DOHH2 (cell line): ENCODE data around the gene SCLT1.

Experiments
- H3F3A ChIP-seq: fragments of 200-600 bp; sonication (generic), shearing (Covaris generic); 2 replicates; pipeline ENCODE4 v1.6.0; 2016; ENCODE audit warnings: antibody characterized with exemption, mild to moderate bottlenecking; ENCODE audit not compliant: control insufficient read depth, insufficient read depth
- H3K27ac ChIP-seq: fragments of 200-600 bp; sonication (generic); 2 replicates; pipeline ENCODE4 v1.5.1; 2014; ENCODE audit warnings: low read depth, mild to moderate bottlenecking, low read length, moderate library complexity
- H3K27me3 ChIP-seq: fragments of 200-600 bp; sonication (generic); 2 replicates; pipeline ENCODE4 v1.6.1; 2014; ENCODE audit warnings: mild to moderate bottlenecking, low read length, mixed read lengths; ENCODE audit not compliant: control insufficient read depth
- H3K36me3 ChIP-seq: fragments of 200-600 bp; sonication (generic); 2 replicates; pipeline ENCODE4 v1.6.1; 2014; ENCODE audit warnings: mild to moderate bottlenecking, low read length, moderate library complexity, mixed read lengths; ENCODE audit not compliant: control insufficient read depth
- H3K4me1 ChIP-seq: fragments of 200-600 bp; sonication (generic); 2 replicates; pipeline ENCODE4 v1.6.1; 2014; ENCODE audit warnings: mild to moderate bottlenecking, low read length, mixed read lengths; ENCODE audit not compliant: control insufficient read depth
- H3K4me2 ChIP-seq: fragments of 200-600 bp; sonication (generic); 2 replicates; pipeline ENCODE4 v1.6.0; 2014; ENCODE audit warnings: mild to moderate bottlenecking, low read length, moderate library complexity
- H3K4me3 ChIP-seq: fragments of 200-600 bp; sonication (generic); 2 replicates; pipeline ENCODE4 v1.5.1; 2014; ENCODE audit warnings: mild to moderate bottlenecking, low read length, mixed read lengths
- H3K79me2 ChIP-seq: fragments of 200-600 bp; sonication (generic); 2 replicates; pipeline ENCODE4 v1.6.1; 2014; ENCODE audit warnings: mild to moderate bottlenecking, low read length, mixed read lengths; ENCODE audit not compliant: control insufficient read depth
- H3K9me2 ChIP-seq: fragments of 200-600 bp; sonication (generic); replicated peaks from 2 replicates; pipeline ENCODE4 v1.6.1; 2014; ENCODE audit warnings: mild to moderate bottlenecking, low read length, mixed read lengths; ENCODE audit not compliant: control insufficient read depth
- H3K9me3 ChIP-seq: fragments of 200-600 bp; sonication (generic); 2 replicates; pipeline ENCODE4 v1.6.1; 2014; ENCODE audit warnings: antibody characterized with exemption, low read length, mixed read lengths; ENCODE audit not compliant: control insufficient read depth, insufficient read depth
- H4K20me1 ChIP-seq: fragments of 200-600 bp; sonication (generic); 2 replicates; pipeline ENCODE4 v1.6.0; 2014; ENCODE audit warnings: low read depth, mild to moderate bottlenecking, antibody characterized with exemption, low read length, moderate library complexity; ENCODE audit not compliant: control insufficient read depth, insufficient read depth
- CTCF ChIP-seq: fragments of 200-600 bp; sonication (generic); IDR thresholded peaks from one replicate; pipeline ENCODE4 v1.5.1; 2014; ENCODE audit warnings: antibody characterized with exemption, mild to moderate bottlenecking, low read depth, low read length; ENCODE audit not compliant: poor library complexity, severe bottlenecking
- EZH2phosphoT487 ChIP-seq: fragments of 200-600 bp; sonication (generic); IDR thresholded peaks from 2 replicates; pipeline ENCODE4 v1.6.1; 2017; ENCODE audit warnings: borderline replicate concordance, mild to moderate bottlenecking, antibody characterized with exemption, low read length, moderate library complexity, mixed read lengths

SCLT1 gene

DNA sequence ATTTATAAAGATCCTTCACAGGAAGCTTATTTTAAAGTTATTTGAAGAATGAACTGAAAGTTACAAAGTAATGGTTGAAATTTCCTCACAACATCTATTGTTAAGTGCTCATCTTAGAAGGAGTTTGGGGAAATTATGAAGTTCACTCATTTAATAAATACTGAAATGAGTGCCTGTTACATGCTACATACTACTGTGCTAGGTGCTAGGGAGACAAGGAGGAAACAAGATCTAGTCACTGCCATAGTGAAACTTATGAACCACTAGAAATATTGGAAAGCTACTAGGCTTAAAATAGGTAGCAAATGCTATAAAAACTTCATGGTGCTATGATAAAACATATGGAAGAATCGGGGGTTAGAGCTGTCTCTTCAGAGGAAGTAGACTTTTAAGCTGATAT, 186.8 kb downstream of the SCLT1 start:
- H3K27ac ChIP-seq, result no peak overlapping the region
- no peak overlapping the region for H3K4me3 ChIP-seq
- no peak for TF ChIP-seq EZH2phosphoT487
- no peak for TF ChIP-seq CTCF
- no peaks in the 10 kb centered on the region for H3K9me2 ChIP-seq
- H3K4me2 ChIP-seq, result no peak overlapping the region
- no peaks in the 10 kb centered on the region for H3K4me1 ChIP-seq
- no peaks in the 10 kb centered on the region for H3K79me2 ChIP-seq
- H3K9me3 ChIP-seq, result no peaks in the 10 kb centered on the region
- H4K20me1 ChIP-seq, result no peaks in the 10 kb centered on the region
- H3K27me3 ChIP-seq, result no peaks in the 10 kb centered on the region
- H3F3A ChIP-seq, result no peaks in the 10 kb centered on the region
- no peaks in the 10 kb centered on the region for H3K36me3 ChIP-seq

- no peaks in the 10 kb centered on the region for H3F3A ChIP-seq
- H3K9me3 ChIP-seq, result no peaks in the 10 kb centered on the region
- TF ChIP-seq EZH2phosphoT487 (no peak), CTCF (no peak)
- no peaks in the 10 kb centered on the region for H3K36me3 ChIP-seq
- no peaks in the 10 kb centered on the region for H3K9me2 ChIP-seq
- H3K27ac ChIP-seq, result no peak overlapping the region
- H3K4me3 ChIP-seq, result no peak overlapping the region
- H4K20me1 ChIP-seq, result no peaks in the 10 kb centered on the region
- H3K27me3 ChIP-seq, result no peaks in the 10 kb centered on the region
- no peaks in the 10 kb centered on the region for H3K4me1 ChIP-seq
- no peaks in the 10 kb centered on the region for H3K79me2 ChIP-seq
- H3K4me2 ChIP-seq, result no peak overlapping the region
These were observed 188.5 kb downstream of the SCLT1 start for GRCh38 chr4:128904821-128905220.

- no peak overlapping the region for H3K27ac ChIP-seq
- no peak overlapping the region for H3K4me3 ChIP-seq
- no peaks in the 10 kb centered on the region for H3K27me3 ChIP-seq
- TF ChIP-seq EZH2phosphoT487 (no peak), CTCF (no peak)
- no peaks in the 10 kb centered on the region for H3K4me1 ChIP-seq
- no peak overlapping the region for H3K4me2 ChIP-seq
- H4K20me1 ChIP-seq, result no peaks in the 10 kb centered on the region
- H3F3A ChIP-seq, result peaks cover 4% of the 10 kb centered on the region; the same call in 1 of the 2 replicates
- H3K9me3 ChIP-seq, result no peaks in the 10 kb centered on the region
- no peaks in the 10 kb centered on the region for H3K79me2 ChIP-seq
- no peaks in the 10 kb centered on the region for H3K9me2 ChIP-seq
- no peaks in the 10 kb centered on the region for H3K36me3 ChIP-seq
These were observed 212.7 kb downstream of the SCLT1 start for GRCh38 chr4:128880662-128881061.
